ENCODE measurements around the gene EEF1AKMT4.

Gene EEF1AKMT4

DNA sequence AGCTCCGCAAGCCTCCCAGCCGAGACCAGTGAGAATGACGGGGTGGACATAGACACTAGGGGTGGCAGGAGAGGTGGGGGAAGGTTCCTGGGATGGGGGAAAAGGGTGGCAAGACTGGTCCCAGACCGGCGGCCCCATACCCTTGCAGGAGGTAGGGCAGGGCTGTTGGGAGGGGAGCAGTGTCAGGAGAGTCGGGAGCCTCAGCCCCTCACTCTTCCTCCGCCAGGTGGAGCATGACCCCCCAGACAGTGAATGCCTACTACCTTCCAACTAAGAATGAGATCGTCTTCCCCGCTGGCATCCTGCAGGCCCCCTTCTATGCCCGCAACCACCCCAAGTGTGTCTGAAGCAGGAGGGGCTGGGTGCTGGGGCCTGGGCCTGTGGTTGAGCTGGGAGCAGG, 40.9 kb downstream of the EEF1AKMT4 start:
- TF ChIP-seq, protein P1, sequence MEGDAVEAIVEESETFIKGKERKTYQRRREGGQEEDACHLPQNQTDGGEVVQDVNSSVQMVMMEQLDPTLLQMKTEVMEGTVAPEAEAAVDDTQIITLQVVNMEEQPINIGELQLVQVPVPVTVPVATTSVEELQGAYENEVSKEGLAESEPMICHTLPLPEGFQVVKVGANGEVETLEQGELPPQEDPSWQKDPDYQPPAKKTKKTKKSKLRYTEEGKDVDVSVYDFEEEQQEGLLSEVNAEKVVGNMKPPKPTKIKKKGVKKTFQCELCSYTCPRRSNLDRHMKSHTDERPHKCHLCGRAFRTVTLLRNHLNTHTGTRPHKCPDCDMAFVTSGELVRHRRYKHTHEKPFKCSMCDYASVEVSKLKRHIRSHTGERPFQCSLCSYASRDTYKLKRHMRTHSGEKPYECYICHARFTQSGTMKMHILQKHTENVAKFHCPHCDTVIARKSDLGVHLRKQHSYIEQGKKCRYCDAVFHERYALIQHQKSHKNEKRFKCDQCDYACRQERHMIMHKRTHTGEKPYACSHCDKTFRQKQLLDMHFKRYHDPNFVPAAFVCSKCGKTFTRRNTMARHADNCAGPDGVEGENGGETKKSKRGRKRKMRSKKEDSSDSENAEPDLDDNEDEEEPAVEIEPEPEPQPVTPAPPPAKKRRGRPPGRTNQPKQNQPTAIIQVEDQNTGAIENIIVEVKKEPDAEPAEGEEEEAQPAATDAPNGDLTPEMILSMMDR (IDR thresholded peaks at IDR 0.05): no peak
- H3K4me3 ChIP-seq: no peak overlapping the region
- H3K27ac ChIP-seq: no peak overlapping the region
- no peak for DNase-seq (ENCODE audit: low spot score)

DNA sequence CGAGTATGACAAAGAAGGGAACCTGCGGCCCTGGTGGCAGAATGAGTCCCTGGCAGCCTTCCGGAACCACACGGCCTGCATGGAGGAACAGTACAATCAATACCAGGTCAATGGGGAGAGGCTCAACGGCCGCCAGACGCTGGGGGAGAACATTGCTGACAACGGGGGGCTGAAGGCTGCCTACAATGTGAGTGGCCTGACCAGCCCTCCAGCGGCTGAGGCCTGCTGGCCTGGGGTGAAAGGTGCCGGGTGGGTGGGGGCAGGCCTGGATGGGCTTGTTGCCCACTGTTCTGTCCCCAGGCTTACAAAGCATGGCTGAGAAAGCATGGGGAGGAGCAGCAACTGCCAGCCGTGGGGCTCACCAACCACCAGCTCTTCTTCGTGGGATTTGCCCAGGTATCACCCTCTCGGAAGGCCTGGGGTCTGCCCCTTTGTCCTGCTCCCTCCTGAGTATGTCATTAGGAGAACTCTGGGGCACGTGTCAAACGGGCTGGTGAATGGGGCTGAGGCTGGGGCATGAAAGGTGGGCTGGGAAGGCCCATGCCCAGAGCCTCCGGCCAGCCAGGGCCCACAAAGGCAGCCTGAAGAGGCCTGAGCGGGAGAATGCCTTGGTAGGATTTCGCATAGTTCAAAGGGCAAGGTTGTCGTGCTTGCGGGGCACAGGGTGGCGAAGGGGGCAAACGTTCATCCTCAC, 41.7 kb downstream of the EEF1AKMT4 start:
- TF ChIP-seq, protein P1 (IDR thresholded peaks at IDR 0.05): no peak
- no peak for DNase-seq (ENCODE audit: low spot score)
- Histone ChIP-seq H3K4me3 (no peak overlapping the region), H3K27ac (no peak overlapping the region)

DNA sequence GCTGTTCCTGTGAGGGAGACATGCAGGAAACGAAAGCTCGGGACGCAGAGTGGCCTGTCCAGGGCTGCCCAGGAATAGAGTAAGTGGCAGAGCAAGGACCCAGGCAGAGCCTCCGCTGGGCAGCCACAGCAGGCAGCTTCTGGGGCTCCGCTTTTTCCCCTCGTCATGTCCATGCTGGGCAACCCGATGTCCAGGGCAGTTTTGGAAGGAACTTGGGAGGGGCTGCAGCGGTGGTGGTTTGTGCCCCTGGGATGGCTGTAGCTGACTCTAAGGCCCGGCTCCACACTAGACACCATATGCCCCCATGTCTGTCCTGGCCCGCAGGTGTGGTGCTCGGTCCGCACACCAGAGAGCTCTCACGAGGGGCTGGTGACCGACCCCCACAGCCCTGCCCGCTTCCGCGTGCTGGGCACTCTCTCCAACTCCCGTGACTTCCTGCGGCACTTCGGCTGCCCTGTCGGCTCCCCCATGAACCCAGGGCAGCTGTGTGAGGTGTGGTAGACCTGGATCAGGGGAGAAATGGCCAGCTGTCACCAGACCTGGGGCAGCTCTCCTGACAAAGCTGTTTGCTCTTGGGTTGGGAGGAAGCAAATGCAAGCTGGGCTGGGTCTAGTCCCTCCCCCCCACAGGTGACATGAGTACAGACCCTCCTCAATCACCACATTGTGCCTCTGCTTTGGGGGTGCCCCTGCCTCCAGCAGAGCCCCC, 42.4 kb downstream of the EEF1AKMT4 start:
- no peak for DNase-seq (ENCODE audit: low spot score)
- TF ChIP-seq, protein P1 (IDR thresholded peaks at IDR 0.05): no peak
- no peak overlapping the region for H3K27ac ChIP-seq
- H3K4me3 ChIP-seq: no peak overlapping the region

DNA sequence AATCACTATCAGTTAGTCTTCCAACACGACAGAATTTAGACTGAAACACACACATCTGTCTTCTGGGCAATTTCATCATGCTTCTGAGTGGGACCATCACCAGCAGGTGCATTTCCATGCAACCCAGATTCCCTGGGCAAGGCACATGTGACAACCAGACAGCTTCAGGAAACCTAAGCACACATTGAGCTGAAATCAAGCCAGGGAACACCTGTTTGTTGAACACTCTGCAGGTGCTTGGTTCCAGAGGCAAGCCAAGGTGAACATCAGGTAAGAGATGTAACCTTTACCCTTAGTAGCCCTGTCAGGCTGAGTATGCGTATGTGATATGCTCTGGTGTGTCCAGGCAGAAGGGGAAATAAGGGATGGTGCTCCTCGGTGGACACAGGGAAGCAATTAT, 46.3 kb downstream of the EEF1AKMT4 start:
- TF ChIP-seq, protein P1 (IDR thresholded peaks at IDR 0.05): no peak
- H3K4me3 ChIP-seq: no peak overlapping the region
- DNase-seq (ENCODE audit: low spot score): no peak
- H3K27ac ChIP-seq: no peak overlapping the region

DNA sequence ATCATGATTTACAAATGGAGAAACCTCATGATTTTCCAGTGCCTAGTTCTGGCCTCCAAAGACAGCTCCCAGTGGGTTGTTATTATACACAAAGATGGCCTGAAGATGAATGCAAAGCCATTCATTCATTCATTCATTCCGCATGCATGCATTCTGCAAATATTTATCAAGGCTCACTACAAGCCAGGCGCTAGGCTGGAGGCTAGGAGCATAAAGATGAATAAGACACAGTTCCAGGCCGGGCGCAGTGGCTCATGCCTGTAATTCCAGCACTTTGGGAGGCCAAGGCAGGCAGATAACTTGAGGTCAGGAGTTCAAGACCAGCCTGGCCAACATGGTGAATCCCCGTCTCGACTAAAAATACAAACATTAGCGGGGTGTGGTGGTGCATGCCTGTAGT, 47.1 kb downstream of the EEF1AKMT4 start:
- DNase-seq (ENCODE audit: low spot score): no peak
- TF ChIP-seq, protein P1 (IDR thresholded peaks at IDR 0.05): no peak

DNA sequence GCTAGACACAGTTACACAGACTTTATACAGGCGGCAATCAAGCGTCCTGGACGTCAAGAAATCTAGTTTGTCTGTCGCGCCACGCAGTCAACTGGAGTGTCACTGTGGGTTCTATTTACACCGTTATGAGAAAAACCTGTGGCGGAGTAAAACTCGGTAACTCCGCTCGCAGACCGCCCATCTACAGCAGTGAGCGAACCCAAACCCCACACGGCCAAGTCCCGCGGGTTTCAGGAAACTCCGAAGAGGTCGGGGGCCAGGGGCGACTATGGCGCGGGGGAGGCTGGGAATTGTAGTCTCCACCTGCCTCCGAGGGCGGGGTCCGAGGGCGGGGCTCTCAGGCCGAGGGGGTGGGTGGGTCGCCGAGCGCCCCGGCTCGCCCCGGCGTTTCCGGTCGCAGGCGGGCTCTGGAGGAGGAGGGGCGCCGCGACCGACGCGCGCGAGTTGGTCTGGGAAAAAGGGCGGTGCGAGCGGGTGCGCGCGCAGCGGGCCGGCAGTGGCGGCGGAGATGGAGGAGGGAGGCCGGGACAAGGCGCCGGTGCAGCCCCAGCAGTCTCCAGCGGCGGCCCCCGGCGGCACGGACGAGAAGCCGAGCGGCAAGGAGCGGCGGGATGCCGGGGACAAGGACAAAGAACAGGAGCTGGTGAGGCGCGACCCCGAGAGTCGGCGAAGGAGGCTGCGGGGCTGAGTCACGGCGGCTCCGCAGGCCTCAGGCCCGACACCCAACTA, 49.5 kb downstream of the EEF1AKMT4 start, which contains the start of gene PSMD2:
PSMD2 (plus strand) TSS at position 483 of the 729 bp plus-strand sequence; CDS start at position 509, 26 bp downstream.
- H3K4me3 ChIP-seq: peak within 1 kb of the TSS; percentile 99
- peak; percentile 98 for DNase-seq (ENCODE audit: low spot score)
- H3K27ac ChIP-seq: peak within 1 kb of the TSS; percentile 74 to 94
- TF ChIP-seq, protein P1 (IDR thresholded peaks at IDR 0.05): no peak

More for the DNA sequence above, 47.1 kb downstream of the EEF1AKMT4 start:
- H3K27ac ChIP-seq: no peak overlapping the region
- no peak overlapping the region for H3K4me3 ChIP-seq
